NOMO-1 (cell line): Measurements from ENCODE around the gene SLC22A9.

Experiments used
- DNase-seq, 2 experiments: peaks; one replicate each; lab custom pipeline; 2025; ENCODE audit not compliant: unreplicated experiment in 2 of 2; lab: John Stamatoyannopoulos, UW

SLC22A9 gene

GRCh38 chr11:63443714-63444113 is 74.1 kb downstream of the SLC22A9 start:
- DNase-seq, result no peak

- no peak for DNase-seq
Measured at GRCh38 chr11:63444160-63444559, 74.6 kb downstream of the SLC22A9 start.

GRCh38 chr11:63445118-63445517 is 75.5 kb downstream of the SLC22A9 start:
- no peak for DNase-seq

- DNase-seq, result no peak
Measured at GRCh38 chr11:63445720-63446119, 76.1 kb downstream of the SLC22A9 start.

GRCh38 chr11:63448646-63449045 is 79.1 kb downstream of the SLC22A9 start:
- peak; percentile 51 to 78 for DNase-seq

GRCh38 chr11:63459586-63459985 is 90.0 kb downstream of the SLC22A9 start:
- DNase-seq, result no peak
